ENCODE measurements around the gene LY6G5C. TPM values are rescaled to one million over a fixed set of nuclear protein-coding genes. Genes with fewer than 3 reads are reported as not detected.

Gene LY6G5C
- total RNA-seq, 1 donor from 2014 or later, result 13.8 TPM

- Mint-ChIP-seq H3K36me3 (ENCODE audit: unreplicated experiment) (no peaks in the 10 kb centered on the region), H3K4me3 (ENCODE audit: unreplicated experiment) (no peak overlapping the region), H3K27ac (ENCODE audit: unreplicated experiment) (peak overlapping the region; percentile 34), H3K27me3 (ENCODE audit: unreplicated experiment) (peaks cover 3% of the 10 kb centered on the region), H3K4me1 (ENCODE audit: low read depth, unreplicated experiment) (peaks cover 6% of the 10 kb centered on the region), H3K9me3 (ENCODE audit: unreplicated experiment) (peaks cover 8% of the 10 kb centered on the region)
- no peak for TF ChIP-seq CTCF (IDR thresholded peaks at IDR 0.05; ENCODE audit: partially characterized antibody, unreplicated experiment)
- no peak for DNase-seq
Measured at GRCh38 chr6:31645325-31645724, 35.5 kb downstream of the LY6G5C start.

GRCh38 chr6:31643818-31644454 is 36.9 kb downstream of the LY6G5C start:
- no peak for DNase-seq
- peaks cover 3% of the 10 kb centered on the region for H3K27me3 Mint-ChIP-seq (ENCODE audit: unreplicated experiment)
- no peaks in the 10 kb centered on the region for H3K36me3 Mint-ChIP-seq (ENCODE audit: unreplicated experiment)
- peaks cover 8% of the 10 kb centered on the region for H3K9me3 Mint-ChIP-seq (ENCODE audit: unreplicated experiment)
- TF ChIP-seq CTCF (IDR thresholded peaks at IDR 0.05; ENCODE audit: partially characterized antibody, unreplicated experiment), result no peak
- peaks cover 1% of the 10 kb centered on the region for H3K4me1 Mint-ChIP-seq (ENCODE audit: low read depth, unreplicated experiment)
- no peak overlapping the region for H3K4me3 Mint-ChIP-seq (ENCODE audit: unreplicated experiment)
- H3K27ac Mint-ChIP-seq (ENCODE audit: unreplicated experiment), result no peak overlapping the region

- no peaks in the 10 kb centered on the region for H3K4me1 Mint-ChIP-seq (ENCODE audit: low read depth, unreplicated experiment)
- no peak overlapping the region for H3K27ac Mint-ChIP-seq (ENCODE audit: unreplicated experiment)
- no peak overlapping the region for H3K4me3 Mint-ChIP-seq (ENCODE audit: unreplicated experiment)
- peaks cover 3% of the 10 kb centered on the region for H3K27me3 Mint-ChIP-seq (ENCODE audit: unreplicated experiment)
- peaks cover 6% of the 10 kb centered on the region for H3K9me3 Mint-ChIP-seq (ENCODE audit: unreplicated experiment)
- H3K36me3 Mint-ChIP-seq (ENCODE audit: unreplicated experiment), result no peaks in the 10 kb centered on the region
- TF ChIP-seq CTCF (IDR thresholded peaks at IDR 0.05; ENCODE audit: partially characterized antibody, unreplicated experiment), result no peak
- no peak for DNase-seq
Measured at GRCh38 chr6:31642798-31643570, 37.9 kb downstream of the LY6G5C start.

- Mint-ChIP-seq H3K36me3 (ENCODE audit: unreplicated experiment) (no peaks in the 10 kb centered on the region), H3K27ac (ENCODE audit: unreplicated experiment) (no peak overlapping the region), H3K27me3 (ENCODE audit: unreplicated experiment) (peaks cover 6% of the 10 kb centered on the region), H3K9me3 (ENCODE audit: unreplicated experiment) (peaks cover 7% of the 10 kb centered on the region), H3K4me3 (ENCODE audit: unreplicated experiment) (no peak overlapping the region), H3K4me1 (ENCODE audit: low read depth, unreplicated experiment) (no peaks in the 10 kb centered on the region)
- no peak for DNase-seq
- TF ChIP-seq CTCF (IDR thresholded peaks at IDR 0.05; ENCODE audit: partially characterized antibody, unreplicated experiment), result no peak
Measured at GRCh38 chr6:31641370-31641769, 39.5 kb downstream of the LY6G5C start.

GRCh38 chr6:31640612-31641011 is 40.3 kb downstream of the LY6G5C start:
- no peak for TF ChIP-seq CTCF (IDR thresholded peaks at IDR 0.05; ENCODE audit: partially characterized antibody, unreplicated experiment)
- Mint-ChIP-seq H3K9me3 (ENCODE audit: unreplicated experiment) (peaks cover 7% of the 10 kb centered on the region), H3K4me1 (ENCODE audit: low read depth, unreplicated experiment) (no peaks in the 10 kb centered on the region), H3K4me3 (ENCODE audit: unreplicated experiment) (peak overlapping the region; percentile 16), H3K27ac (ENCODE audit: unreplicated experiment) (no peak overlapping the region), H3K27me3 (ENCODE audit: unreplicated experiment) (peaks cover 9% of the 10 kb centered on the region), H3K36me3 (ENCODE audit: unreplicated experiment) (no peaks in the 10 kb centered on the region)
- DNase-seq, result no peak

Measured in glutamatergic neuron (in vitro differentiated cells).